Kidney (tissue), 22 donors: ENCODE results near the gene UBQLN3. TPM values are rescaled to one million over a fixed set of nuclear protein-coding genes. Genes with fewer than 3 reads are reported as not detected.

ENCODE experiments used
- DNase-seq, 5 donors: peaks; one replicate each; pipeline ENCODE4 v3.0.0-alpha.2; 2013 to 2020
- FAIRE-seq: peaks from 2 replicates; lab custom pipeline; 2012; peaks lifted over from hg19 to GRCh38; lab: Jason Lieb, UNC
- H3K27ac ChIP-seq, 2 donors: one replicate each; pipeline ENCODE4 v1.7.0; 2013; ENCODE audit warnings: low read depth in 2 of 2, low read length in 2 of 2, inconsistent platforms in 1 of 2
- H3K27me3 ChIP-seq: one replicate; pipeline ENCODE4 v1.7.1; 2013; ENCODE audit warnings: low read length, inconsistent platforms; ENCODE audit not compliant: control insufficient read depth, insufficient read depth
- H3K36me3 ChIP-seq, 3 donors: one replicate each; pipeline versions ENCODE4 v1.7.0 to v1.7.1; 2013; ENCODE audit warnings: low read length in 3 of 3, control low read depth in 1 of 3, inconsistent platforms in 1 of 3; ENCODE audit not compliant: insufficient read depth in 3 of 3, control insufficient read depth in 2 of 3
- H3K4me1 ChIP-seq, 3 donors: one replicate each; pipeline versions ENCODE4 v1.7.0 to v1.7.1; 2013; ENCODE audit warnings: low read length in 3 of 3, inconsistent platforms in 1 of 3, low read depth in 1 of 3; ENCODE audit not compliant: control insufficient read depth in 2 of 3, insufficient read depth in 2 of 3
- H3K4me3 ChIP-seq, 3 donors: one replicate each; pipeline versions ENCODE4 v1.7.0 to v1.8.1; 2013; ENCODE audit warnings: low read length in 3 of 3, control low read depth in 1 of 3, inconsistent platforms in 1 of 3
- H3K9ac ChIP-seq, 3 donors: one replicate each; pipeline versions ENCODE4 v1.7.0 to v1.7.1; 2013; ENCODE audit warnings: low read length in 3 of 3, control low read depth in 1 of 3, inconsistent platforms in 1 of 3
- H3K9me3 ChIP-seq, 3 donors: one replicate each; pipeline versions ENCODE4 v1.7.0 to v1.7.1; 2013; ENCODE audit warnings: low read length in 3 of 3, control low read depth in 1 of 3, inconsistent platforms in 1 of 3; ENCODE audit not compliant: control insufficient read depth in 2 of 3, insufficient read depth in 1 of 3
- CTCF ChIP-seq: IDR thresholded peaks from 3 replicates; pipeline ENCODE4 v1.5.1; 2012; ENCODE audit warnings: mild to moderate bottlenecking, moderate library complexity, borderline replicate concordance; ENCODE audit not compliant: insufficient read depth; ENCODE audit errors: extremely low read depth
- intact Hi-C: fragments of 100-400 bp; cut with DNase I; formaldehyde crosslinking; loops from one replicate; pipeline ENCODE4 v1.11.1; 2022
- long read RNA-seq, 10 donors: library from polyadenylated mRNA in 1 of 10; unstranded in 1 of 10; transcript quantifications; one replicate each; pipeline ENCODE4 v2.0.0 and lab custom pipeline, GENCODE V29; 2021 to 2026
- polyA plus RNA-seq: library from polyadenylated mRNA; stranded (reverse); fragments of 350-450 nt; fragmentation: Illumina TruSeq; extraction: RNeasy Lipid Tissue Mini Kit (QIAGEN cat#74804); gene quantifications from one replicate; pipeline ENCODE4 v1.2.3, GENCODE V29; 2014; ENCODE audit warnings: low read depth, low replicate concordance; ENCODE audit not compliant: insufficient read depth
- total RNA-seq: library from RNA; stranded (reverse); fragmentation: NEBNext Ultra II Directional; extraction: Animal tissue kit (Norgen Biotek cat#: 25700); gene quantifications from one replicate; pipeline ENCODE4 v1.2.1, GENCODE V29; 2021
- donor health status: control.
- donor health status: control.
- donor health status: control.
- donor health status: control.
- donor health status: control.
- donor health status: DM: yes; HTN: yes; CAD: no.
- donor health status: Normal renal cell carcinoma (clear cell type).

Gene UBQLN3
- total RNA-seq (0.35 TPM), polyA plus RNA-seq (not detected)
- long read RNA-seq, donor 1, result 0 reads
- long read RNA-seq, donor 2, result 0 reads
- long read RNA-seq, donor 3, result 0 reads
- long read RNA-seq, donor 4, result 0 reads
- long read RNA-seq, donor 5, result 0 reads
- long read RNA-seq, donor 6, result 0 reads
- long read RNA-seq, donor 7, result 0 reads
- long read RNA-seq, donor 8, result 0 reads
- long read RNA-seq, donor 9, result 0 reads
- long read RNA-seq, donor 10, result 0 reads

- Histone ChIP-seq H3K9me3 (no peaks in the 10 kb centered on the region), H3K27ac (no peak within 1 kb of the TSS), H3K27me3 (no peaks in the 10 kb centered on the region), H3K36me3 (no peaks in the 10 kb centered on the region), H3K9ac (no peak within 1 kb of the TSS), H3K4me3 (no peak within 1 kb of the TSS), H3K4me1 (no peaks in the 10 kb centered on the region)
- intact Hi-C loops, result no loop called here
- no peak for FAIRE-seq
- DNase-seq, result no peak
- TF ChIP-seq CTCF, result no peak
Observed at GRCh38 chr11:5509803-5510202, at the start of gene UBQLN3. Gene UBQLN3 (minus strand): TSS chr11:5509957. CDS start chr11:5509558, 399 bp downstream.

- DNase-seq (no peak), FAIRE-seq (peak; percentile 63)
- H3K27me3 ChIP-seq, result no peaks in the 10 kb centered on the region
- intact Hi-C loops, result no loop called here
- no peak overlapping the region for H3K27ac ChIP-seq
- TF ChIP-seq CTCF, result no peak
- H3K4me1 ChIP-seq, result no peaks in the 10 kb centered on the region
- no peak overlapping the region for H3K9ac ChIP-seq
- H3K9me3 ChIP-seq, result no peaks in the 10 kb centered on the region
- H3K4me3 ChIP-seq, result no peak overlapping the region
- no peaks in the 10 kb centered on the region for H3K36me3 ChIP-seq
Observed at GRCh38 chr11:5557751-5558150, 48.0 kb upstream of the UBQLN3 start.

GRCh38 chr11:5556596-5557188 is 46.9 kb upstream of the UBQLN3 start:
- intact Hi-C loops, result no loop called here
- Histone ChIP-seq H3K9ac (no peak overlapping the region), H3K4me3 (no peak overlapping the region), H3K4me1 (no peaks in the 10 kb centered on the region), H3K9me3 (no peaks in the 10 kb centered on the region), H3K27ac (no peak overlapping the region), H3K36me3 (no peaks in the 10 kb centered on the region), H3K27me3 (no peaks in the 10 kb centered on the region)
- no peak for TF ChIP-seq CTCF
- peak in 1 of 5 donors; percentile 1 for DNase-seq
- no peak for FAIRE-seq
